NCI-H2171 treated with DMSO at 0.1 percent for 48 hours (cell line): ENCODE data around the gene RAB34.

ENCODE experiments used
- DNase-seq: peaks from one replicate; lab custom pipeline; 2025; lab: John Stamatoyannopoulos, UW

Gene RAB34

DNA sequence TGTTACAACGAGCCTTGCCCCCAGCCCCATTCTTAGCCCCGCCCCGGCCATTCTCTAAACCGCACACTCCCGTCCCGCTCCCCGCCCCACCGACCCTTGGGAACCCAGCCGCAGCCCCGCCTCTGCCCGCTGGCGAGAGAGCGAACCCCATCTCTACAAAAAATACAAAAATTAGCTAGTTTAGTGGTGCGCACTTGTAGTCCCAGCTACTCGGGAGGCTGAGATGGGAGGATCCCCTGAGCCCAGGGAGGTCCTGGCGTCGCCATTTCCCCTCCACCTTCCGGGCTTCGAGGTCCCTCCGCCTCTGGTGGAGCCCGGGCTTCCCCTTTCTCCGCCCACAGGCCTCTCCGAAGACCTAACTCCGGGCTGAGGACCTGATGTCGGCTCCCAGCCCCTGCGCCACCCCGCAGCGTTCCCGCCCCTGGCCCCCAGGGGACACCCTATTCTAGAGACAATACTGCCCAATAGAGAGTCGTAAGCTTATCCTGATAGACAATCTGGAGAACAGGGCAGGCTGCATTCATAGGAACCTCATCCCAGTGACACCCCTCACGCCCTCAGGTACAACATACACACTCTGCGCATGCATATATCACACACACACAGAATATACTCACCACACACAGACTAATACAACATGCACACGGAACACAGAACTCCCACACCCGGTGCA lies 5.5 kb downstream of the RAB34 start:
- DNase-seq, result no peak

DNA sequence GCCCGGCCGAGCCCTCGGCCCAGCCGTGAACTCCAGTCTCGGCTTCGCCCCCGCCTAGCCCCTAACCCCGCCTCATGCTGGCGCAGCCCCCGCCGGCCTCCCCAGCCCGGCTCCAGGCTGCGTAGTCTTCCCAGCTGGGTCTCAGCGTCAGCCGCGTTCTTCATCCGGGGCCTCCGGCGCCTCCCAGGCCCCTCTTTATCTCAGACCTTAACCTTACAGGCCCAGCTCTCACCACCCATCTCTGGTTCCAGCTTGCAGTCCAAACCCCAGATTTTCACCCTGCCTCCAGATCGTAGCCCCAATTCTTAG lies 6.0 kb downstream of the RAB34 start, which contains the start of gene PROCA1:
TSS of gene PROCA1 (minus strand) at position 166 of the 309 bp plus-strand sequence. CDS start 228 bp downstream, outside the sequence.
- no peak for DNase-seq

DNA sequence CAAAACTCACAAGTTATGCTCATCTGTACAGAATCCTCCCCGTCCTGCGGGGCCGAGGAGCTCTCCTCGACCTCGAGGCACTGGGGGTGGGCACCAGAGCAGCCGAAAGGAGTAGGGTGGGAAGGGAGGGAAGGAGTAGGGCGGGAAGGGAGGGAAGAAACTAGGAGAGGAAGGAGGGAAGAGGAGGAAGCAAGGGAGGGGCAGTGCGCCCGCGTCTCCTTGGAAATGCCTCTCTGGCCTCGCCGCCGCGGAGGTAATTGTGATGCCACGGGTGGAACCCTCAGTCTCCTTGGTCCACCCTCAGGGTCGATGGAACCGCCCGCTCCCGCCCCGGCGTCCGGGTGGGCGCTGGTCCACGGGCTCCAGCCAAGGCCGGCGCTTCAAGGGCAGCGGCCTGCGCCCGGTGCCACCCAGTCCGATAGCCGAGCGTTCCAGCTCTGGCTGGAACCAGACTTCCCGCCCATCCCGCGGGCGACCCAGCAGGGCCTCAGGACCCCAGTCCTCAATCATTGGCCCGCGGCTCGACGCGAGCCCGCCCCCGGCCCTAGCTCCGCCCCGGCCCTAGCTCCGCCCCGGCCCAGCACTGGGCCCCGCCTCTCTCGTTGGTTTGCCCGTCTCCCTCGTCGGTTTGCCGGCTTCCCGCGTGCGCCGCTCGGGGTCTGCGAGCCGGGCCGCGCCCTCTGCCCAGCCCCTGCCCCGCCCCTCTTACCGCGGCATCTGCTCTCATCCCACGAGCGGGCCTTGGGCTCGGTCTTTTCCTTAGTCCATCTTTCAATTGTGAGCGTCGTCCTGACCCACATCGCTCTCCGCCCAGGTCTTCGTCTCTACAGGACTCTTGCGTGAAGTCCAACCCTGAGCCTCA lies 6.6 kb downstream of the RAB34 start:
- DNase-seq, result peak; percentile 89

DNA sequence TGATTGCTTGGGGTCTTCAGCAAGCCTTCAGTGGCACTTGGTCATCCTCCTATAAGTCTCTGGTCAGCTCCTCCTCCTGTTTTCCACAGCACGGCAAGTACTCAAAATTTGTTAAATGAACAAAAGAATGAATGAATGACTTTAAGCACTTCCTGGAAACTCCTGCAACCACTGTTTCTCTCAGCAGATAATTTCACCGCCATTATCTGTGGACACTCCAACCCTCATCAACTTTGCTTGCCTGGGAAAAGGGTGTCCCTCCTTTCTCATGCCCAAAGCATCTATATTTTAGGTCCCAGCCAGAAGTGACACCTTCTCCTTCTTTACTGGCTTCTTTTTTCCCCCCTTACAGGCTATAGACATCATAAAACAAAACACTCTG lies 10.3 kb downstream of the RAB34 start:
- no peak for DNase-seq

DNA sequence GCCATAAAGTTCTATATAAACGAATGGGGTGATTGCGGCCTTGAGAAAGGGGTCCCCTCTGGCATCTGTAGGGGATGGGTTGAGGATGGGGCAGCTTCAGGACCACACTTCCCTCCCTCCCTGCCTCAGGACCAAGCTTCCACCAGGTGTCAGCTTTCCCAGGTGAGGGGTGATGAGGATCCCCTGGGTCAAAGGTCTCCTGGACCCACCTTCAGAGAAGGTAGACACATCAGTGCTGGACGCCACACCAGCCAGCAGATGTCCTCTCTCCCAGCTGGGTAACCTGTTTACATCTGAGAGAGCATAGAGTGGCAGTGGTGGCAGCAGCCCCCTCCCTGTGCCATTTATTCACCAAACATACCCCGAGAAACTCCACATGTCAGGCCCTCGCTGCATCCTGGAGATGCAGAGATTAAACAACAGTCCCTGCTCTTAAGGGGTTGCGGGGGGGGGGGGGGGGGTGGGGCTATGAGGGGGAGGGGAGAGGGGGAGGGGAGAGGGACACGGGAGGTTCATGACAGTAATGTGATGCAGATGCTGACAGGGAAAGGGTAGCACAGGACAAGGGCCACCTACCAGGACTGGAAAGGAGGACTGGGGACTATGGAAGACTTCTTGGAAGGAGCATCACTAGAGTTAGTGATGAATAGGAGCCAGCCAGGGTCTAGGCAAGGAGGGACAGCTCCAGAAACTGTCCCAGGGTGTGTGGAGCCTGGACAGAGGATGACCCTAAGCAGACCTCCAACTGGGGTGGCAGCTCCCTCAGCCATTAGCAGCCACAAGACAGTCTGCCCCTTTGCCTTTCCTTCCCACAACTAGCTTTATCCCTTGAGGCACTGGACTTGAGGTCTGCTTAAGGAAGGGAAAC lies 11.0 kb downstream of the RAB34 start:
- no peak for DNase-seq

DNA sequence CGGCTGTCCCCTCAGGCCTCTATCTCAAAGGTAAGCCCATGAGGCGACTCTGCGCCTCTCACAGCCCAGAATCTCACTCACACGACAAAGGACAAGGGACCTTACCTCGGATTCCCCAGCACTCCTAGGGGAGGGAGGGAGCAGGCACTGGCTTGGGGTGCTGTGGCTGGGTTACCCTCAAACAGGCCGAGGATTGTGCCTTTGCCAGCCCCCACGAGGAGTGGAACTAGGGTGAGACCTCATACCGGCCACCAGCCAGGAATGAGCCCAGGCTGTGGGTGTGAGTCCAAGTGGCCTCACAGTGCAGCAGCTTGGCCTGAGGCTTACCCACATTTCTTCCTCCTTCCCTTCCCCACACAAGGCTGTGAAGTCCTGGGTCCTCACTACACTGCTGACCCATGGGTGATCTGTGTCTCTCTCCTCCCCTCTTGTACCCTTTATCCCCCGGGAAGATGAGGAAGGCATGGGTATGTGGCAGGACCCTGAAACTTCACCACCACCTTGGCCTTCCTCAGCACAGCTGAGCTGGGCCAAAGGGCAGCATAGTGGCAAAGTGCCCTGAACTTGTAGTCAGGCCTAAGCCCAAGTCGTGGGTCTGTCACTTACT lies 11.8 kb downstream of the RAB34 start:
- DNase-seq, result no peak

DNA sequence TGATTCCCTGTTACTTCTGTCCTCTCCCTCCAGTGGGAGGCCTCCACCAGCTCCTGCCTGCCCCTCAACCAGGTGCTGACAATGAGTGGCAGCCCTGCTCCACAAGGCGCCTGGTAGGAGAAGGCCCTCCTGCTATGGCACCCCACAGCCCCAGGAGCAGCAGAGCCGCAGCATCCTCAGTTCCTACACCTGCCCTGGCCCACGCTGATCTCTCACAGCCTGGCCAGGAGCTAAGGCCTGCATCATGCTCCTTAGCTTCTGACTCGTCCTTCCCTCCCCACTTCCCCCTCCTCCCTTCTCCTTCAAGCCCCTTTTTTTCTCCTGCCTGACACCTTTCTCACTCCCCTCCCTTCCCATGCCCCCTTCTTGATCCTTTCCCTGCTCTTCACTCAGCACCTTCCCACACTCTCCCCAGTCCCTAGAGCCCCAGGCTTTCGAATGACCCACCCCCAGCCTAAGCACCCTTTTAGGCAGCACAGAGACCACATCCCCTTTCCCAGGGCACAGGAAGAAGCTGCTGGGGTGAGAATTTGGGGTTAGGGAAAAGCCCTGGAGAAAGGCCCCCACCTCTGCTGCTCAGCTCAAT lies 12.5 kb downstream of the RAB34 start:
- no peak for DNase-seq

DNA sequence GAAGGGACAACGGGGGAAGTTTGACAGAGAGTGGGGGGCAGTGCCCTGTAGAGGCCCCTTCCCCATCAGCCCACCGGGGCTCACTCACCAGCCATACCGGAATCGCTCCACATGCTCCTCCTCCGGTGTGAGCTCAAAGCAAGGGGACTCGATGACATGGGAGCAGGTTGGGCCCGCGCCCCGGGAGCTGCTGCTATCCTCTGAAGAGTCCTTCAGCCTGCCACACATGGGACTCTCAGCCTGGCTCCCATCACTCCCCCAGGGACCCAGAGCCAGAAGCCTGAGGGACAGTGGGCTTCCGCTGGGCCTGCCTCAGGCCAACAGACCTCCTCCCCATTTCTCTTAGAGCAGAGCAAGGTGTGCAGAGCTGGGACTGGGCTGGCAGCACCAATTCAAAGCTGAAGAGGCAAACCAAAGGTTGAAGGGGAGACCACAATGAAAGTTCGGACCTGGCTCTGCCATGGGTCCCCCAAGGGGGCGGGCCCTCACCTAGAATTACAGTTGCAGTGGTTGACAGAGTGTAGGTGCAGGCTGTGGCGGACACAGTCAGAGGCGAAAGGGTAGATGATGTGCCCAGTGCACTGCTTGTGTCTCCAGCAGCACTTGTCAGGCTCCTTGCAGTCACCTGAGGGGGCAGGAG lies 13.3 kb downstream of the RAB34 start:
- no peak for DNase-seq

DNA sequence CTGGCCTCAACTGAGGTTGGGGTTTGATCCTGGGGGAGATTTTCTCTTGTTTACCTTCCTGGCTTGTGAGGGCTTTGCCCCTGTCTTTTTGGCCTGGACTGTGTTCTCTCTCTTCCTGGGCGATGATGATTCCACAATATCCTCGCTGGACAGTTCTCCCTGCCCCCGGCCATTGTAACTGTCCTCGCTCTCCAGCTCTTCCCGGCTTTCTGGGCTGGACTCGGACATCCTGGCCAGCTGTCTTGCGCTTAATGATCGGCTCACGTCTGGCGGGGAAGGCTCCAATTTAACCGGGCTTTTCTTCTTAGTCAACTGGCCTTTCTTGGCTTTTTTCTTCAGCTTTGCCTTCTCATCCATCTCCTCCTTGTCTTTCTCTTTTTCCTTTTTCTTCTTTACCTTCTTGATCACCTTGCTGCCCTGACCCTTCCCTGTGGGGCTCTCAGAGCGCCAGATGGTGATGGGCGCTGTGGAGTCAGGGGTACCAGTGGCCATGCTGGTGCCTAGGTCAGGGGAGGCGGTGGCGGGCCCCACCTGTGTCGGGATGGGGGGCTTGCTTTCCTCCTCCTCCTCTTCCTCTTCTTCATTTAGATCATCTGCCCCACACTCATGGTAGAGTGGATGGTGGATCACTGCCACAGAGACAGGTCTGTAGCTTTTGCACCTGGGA lies 14.0 kb downstream of the RAB34 start:
- DNase-seq, result no peak

DNA sequence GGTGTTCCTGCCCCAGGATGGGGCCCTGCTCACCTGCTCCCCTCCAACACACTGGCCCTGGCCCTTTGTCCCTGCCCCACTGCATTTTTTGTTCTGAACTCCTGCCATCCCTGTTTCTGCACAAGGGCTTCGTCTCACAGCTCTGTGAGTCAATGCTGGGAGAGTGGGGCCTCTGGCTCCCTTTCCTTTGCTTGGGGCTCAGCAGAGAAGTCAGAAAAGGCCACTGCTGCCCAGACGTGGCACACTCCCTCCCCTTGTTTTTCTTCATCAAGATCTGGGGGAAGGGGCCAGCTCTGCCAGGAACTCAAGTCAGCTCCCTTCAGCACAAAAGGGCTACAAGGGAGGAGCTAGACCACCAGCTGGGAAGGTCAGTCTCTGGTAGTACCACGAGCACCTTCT lies 14.9 kb downstream of the RAB34 start:
- no peak for DNase-seq

DNA sequence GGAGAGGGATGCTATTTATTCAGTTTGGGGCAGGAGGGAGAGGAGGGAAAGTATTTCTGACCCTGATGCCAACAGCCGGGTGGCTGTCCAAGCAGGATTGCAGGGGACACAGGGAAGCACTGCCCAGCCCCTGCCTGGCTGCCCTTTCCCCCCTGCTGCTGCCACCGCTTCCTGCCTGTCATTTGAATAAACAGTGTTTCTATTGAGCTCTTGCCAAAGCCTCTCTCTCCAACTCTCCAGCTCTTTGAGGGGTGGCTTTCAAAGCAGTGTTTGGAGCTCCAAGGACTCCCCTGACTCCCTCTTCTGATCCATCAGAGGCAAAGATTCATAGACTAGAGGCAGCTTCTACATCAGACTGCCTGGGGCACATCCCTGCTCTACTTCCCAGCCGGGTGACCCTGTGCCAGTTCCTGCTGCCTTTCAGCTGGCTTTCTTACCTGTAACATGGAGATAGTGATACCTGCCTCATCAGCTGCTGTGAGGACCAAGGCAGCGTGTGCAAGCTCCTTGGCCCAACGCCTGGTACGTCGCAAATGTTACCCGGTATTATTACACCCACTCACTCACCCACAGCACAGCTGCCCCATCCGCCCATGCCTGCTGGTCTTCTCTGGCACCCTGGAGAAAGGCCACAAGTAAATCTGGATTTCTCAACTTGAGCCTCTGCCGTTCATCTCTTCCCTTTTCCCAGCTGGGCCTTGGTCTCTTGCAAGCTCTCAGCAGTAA lies 15.5 kb downstream of the RAB34 start:
- no peak for DNase-seq

DNA sequence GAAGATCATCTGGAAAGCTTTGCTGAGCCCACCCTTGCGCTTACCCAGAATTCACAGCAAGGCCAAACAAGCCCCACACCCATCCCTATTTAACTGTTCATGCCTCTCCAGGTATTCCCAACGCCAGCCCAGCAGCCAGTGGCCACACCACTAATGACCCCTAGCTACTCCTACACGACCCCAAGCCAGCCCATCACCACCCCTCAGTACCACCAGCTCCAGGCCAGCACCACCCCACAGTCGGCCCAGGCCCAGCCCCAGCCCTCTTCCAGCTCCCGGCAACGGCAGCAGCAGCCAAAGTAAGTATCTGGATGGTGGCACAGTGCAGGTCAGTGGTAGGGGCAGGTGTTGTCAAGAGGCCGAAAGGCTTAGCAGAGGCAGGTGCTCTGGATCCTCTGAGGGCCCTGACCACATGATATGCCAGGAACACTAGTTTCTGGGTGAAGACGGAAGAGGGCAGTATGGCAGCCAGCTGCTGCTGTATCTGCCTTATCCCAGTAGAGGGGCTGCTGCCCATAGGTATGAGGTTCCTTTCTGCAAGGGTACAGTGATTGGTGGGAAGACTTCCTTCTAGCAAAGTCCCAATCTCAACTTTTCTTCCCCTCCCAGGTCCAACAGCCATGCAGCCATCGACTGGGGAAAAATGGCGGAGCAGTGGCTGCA lies 16.7 kb downstream of the RAB34 start:
- DNase-seq, result no peak

DNA sequence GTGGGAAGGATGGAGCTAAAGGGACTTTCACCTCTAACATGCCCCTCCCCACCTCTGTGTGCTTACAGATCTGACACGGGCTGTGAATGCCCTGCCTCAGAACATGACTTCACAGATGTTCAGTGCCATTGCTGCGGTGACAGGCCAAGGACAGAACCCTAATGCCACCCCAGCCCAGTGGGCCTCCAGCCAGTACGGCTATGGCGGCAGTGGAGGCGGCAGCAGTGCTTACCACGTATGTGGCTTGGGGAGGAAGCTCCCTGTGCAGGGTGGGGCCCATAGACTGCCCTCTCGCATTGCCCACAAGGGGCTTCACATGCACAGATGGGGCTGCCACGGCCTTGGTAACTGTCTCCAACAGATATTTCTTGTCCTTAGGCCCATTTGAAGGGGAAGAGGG lies 17.4 kb downstream of the RAB34 start:
- no peak for DNase-seq

DNA sequence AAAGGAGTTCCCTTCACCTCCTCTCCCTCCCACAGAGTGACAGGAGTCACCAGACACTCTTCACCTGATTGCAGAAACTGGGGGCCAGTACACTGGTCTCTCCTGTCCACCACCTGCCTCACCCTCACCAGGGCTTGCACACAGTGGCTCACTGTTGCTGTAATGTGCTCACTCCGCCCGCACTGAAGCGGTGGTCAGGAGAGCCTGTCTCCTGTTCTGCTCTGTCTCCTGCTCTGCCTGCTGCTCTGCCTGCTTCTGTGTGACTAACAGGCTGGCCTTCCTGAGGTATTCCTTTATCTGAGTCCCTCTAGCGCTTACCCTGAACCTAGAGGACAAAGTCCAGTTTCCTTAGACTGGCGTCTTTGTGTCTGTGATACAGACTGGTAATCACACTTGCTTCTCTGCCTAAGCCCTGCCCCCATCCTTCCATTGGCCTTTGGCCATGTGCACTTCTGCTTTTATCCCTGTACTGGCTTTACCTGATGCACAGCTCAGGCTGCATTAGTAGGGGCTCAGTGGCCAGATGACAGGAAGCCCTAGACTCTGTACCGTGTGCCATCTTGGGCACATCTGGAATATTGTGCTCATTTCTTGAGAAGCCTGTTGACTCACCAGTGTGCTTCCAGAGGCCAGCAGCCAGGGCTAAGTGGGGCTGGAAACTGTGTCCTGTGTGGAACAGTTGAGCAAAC lies 19.3 kb downstream of the RAB34 start:
- DNase-seq, result no peak

DNA sequence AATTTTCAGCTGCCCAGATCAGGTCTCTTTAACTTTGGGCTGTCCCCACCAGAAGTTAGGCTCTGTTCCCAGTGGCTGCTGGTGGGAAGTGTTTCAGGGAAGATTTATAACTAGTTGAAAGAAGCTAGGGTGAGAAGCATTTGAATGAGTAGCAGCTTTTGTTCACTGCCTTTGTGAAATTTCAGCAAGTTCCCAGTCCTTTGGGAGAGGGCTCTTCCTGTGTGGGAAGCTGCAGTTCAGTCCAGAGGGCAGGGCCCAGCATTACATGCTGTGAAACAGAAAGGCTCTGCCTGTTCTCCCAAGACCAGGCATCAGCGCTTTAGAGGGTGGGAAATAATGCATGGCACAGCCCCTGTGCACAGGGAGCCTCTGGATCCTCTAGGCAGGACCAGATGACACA lies 23.8 kb downstream of the RAB34 start:
- no peak for DNase-seq

DNA sequence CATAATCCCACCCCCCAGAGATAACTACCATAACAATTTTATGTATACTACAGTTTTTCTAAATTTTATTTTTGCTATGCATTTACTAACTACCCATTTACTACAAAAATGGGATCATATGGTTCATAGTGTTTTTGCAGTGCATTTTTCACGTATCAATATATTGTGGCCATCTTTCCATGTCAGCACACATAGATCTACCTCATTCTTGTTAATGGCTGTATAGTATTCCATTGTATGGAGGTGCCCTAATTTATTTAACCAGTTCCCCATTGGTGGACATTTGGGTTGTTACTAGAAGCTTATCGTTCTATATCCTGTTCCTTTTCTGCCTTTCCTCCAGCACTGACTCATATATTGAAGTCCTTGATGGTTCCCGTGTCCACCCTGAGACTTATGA lies 28.7 kb downstream of the RAB34 start:
- DNase-seq, result no peak

DNA sequence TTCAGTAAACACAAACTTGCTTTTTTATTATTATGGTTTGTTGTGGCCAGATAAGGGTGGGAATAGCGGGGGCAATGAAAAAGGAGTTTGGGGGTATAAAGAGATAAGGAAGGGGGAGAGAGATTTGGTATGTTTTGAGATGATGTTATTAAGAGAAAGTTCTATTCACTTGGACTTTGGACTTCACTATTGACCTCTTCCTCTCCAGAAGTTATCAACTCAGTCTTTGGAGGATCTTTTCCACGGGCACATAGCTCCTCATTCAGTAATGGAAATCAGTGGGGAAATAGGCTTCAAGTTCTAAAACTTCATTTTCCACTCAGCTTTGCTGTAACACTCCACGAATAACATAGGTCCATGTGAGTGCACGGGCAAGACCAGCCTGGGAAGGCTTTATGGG lies 29.2 kb downstream of the RAB34 start:
- DNase-seq, result no peak

DNA sequence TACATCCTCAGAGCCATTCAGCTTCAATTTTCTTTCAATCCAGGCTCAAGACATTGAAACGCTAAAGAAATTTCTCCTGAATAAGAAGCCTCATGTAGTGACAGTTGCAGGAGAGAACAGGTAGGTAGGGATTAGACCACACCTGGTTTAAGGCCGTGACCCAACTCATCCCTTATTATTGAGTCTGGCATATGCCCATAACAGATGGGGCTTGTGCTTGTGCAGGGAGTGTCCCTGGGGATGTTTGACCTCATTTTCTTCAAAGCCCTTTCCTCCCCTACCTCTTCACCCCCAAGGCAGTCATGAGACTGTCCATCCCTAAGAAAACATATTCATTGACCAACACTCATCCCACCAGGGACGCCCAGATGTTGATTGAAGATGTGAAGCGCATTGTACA lies 31.4 kb downstream of the RAB34 start:
- DNase-seq, result peak; percentile 64

DNA sequence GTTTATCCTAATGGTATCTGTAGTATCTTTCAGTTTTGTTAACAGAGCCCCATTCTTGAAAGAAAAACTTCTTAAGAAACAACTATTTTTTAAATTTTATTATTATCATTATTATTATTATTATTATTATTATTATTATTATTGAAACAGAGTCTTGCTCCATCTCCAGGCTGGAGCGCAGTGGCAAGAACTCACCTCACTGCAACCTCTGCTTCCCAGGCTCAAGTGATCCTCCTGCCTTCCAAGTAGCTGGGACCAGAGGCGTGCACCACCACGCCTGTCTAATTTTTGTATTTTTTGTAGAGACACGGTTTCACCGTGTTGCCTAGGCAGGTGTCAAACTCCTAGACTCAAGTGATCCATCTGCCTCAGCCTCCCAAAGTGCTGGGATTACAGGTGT lies 32.3 kb downstream of the RAB34 start:
- no peak for DNase-seq
